HG03103 (cell line): ENCODE measurements around the gene TSGA10.
"Not testable (repeated sequence)": the region's sequence is repeated elsewhere in the genome, so short reads cannot be mapped to it uniquely, and the experiment has no call there.

Experiments used
- ATAC-seq: cut with Tn5 transposase; IDR thresholded peaks from one replicate; pipeline ENCODE4 v1.9.1; 2021; ENCODE audit warnings: low read depth; ENCODE audit not compliant: unreplicated experiment

TSGA10 gene

GRCh38 chr2:99084256-99084655, 70.5 kb downstream of the TSGA10 start:
- ATAC-seq: no peak

DNA sequence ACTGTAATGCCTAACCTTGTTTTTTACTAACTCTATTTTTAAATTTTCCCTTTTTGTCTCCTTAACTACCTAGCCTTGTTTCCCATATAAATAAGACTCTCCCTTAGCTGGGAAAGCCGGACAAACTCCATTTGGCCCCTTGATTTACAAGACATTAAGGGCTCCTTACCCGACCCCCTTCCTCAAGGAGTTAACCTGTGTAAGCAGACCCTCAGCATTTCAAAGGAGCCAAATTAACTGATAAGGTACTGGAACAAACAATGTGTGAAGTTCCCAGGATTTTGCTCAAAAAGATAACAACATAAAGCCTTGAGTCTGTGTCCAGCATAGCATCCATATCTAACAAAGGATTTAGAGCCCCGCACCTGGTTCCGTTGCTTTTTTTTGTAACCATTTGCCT, 72.9 kb downstream of the TSGA10 start:
- no peak for ATAC-seq

DNA sequence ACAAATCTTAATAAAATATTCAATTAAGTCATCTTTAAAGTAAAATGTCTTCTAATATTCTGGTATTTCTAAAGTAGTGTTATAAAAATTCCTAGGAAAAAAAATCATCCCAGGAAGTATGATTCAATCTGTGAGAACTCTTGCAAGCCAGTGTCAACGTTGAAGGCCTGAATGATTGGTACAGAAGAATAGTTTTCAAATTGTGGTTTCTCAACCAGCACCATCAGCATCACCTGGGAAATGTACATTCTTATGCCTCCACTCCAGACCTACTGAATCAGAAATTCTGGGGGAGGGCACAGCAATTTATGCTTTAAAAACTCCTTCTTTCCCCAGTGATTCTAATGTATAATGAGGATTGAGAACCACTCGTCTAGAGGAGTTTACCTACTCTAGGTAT, 75.5 kb downstream of the TSGA10 start:
- no peak for ATAC-seq

DNA sequence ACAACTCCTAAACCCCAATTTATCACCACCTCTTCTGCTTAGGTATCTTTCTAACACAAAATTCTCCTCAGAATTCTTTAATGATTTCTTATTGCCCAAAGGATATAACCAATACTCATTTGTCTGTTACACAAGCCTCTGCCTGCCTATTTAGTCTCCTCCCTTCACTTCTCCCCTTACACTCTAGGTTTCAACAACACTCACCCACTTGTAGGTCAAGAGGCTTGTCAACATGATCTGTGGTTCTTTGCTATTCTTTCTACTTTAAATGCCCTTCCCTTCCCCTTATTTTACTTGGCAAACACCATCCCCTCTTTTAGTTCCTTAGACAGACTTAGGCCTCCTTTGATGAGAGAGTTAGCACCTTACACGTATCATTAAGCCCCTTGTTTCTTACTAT, 82.2 kb downstream of the TSGA10 start:
- ATAC-seq: no peak

GRCh38 chr2:99067871-99068625, 86.7 kb downstream of the TSGA10 start:
- no peak for ATAC-seq

GRCh38 chr2:99066075-99066958, 88.4 kb downstream of the TSGA10 start:
- peak; percentile 91 for ATAC-seq

DNA sequence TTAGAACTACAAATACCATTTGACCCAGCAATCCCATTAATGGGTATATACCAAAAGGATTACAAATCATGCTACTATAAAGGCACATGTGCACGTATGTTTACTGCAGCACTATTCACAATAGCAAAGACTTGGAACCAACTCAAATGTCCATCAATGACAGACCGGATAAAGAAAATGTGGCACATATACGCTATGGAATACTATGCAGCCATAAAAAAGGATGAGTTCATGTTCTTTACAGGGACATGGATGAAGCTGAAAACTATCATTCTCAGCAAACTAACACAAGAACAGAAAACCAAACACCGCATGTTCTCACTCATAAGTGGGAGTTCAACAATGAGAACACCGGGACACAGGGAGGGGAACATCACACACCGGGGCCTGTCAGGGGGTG, 105.6 kb downstream of the TSGA10 start:
- not testable (repeated sequence) for ATAC-seq

GRCh38 chr2:99040736-99041300, 113.9 kb downstream of the TSGA10 start:
- not testable (repeated sequence) for ATAC-seq

GRCh38 chr2:99035920-99036319, 118.8 kb downstream of the TSGA10 start:
- ATAC-seq: no peak

- no peak for ATAC-seq
Measured at GRCh38 chr2:99032786-99033185, 122.0 kb downstream of the TSGA10 start.

DNA sequence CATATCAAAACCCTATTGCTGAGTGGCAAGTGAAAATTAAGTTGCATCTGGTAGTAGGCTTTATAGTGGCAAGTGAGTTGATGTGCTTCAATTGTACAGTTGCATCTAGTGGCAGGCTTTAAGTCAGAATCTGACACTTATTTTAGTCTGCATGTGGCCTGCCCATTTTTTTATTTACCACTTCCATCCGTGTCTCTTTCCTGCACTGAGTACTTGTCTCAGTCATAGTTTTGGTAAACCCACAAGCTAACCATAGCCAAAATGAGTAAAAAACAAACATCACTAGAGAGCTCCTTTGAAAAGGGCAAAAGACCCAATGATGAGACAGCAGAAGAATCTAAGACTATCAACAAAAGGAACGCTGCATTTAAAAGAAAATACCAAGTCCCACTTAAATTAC, 122.7 kb downstream of the TSGA10 start:
- ATAC-seq: no peak

- no peak for ATAC-seq
Measured at GRCh38 chr2:99031481-99031880, 123.3 kb downstream of the TSGA10 start.

GRCh38 chr2:99028558-99028957, 126.2 kb downstream of the TSGA10 start:
- no peak for ATAC-seq

DNA sequence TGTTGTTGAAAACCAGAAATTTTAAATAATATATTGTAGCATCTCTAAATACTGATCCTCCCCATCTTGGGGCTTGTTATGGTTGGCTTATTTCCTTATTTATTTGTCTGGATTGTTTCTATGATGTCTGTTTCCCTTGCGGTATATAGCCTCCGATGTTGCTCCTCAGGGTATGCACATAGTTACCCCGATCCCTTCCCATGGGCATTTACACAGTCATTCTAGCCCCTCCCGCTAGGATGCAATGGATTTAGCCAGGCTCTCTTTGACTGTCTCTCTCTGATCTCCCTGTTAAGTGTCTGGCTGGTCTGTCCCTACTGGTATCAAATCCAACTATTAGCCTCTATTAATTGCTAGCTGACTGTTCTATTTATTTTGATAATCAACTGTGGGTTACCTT, 126.9 kb downstream of the TSGA10 start:
- ATAC-seq: no peak

- no peak for ATAC-seq
Measured at GRCh38 chr2:99000708-99001107, 154.0 kb downstream of the TSGA10 start.

GRCh38 chr2:98988695-98989094, 166.0 kb downstream of the TSGA10 start:
- not testable (repeated sequence) for ATAC-seq

GRCh38 chr2:98985905-98986666, 168.7 kb downstream of the TSGA10 start:
- ATAC-seq: no peak

GRCh38 chr2:98975611-98976010, 179.1 kb downstream of the TSGA10 start:
- no peak for ATAC-seq

GRCh38 chr2:98972582-98973167, 182.1 kb downstream of the TSGA10 start:
- ATAC-seq: no peak

- ATAC-seq: no peak
Measured at GRCh38 chr2:98959810-98960507, 194.8 kb downstream of the TSGA10 start.
